Endodermal cell (in vitro differentiated cells): ENCODE data around the gene GPR63. TPM values are rescaled to one million over a fixed set of nuclear protein-coding genes. Genes with fewer than 3 reads are reported as not detected.

Experiments
- DNase-seq: peaks from one replicate; pipeline ENCODE4 v3.0.0-alpha.2; 2017
- H3K27ac ChIP-seq: 2 replicates; pipeline ENCODE4 v1.5.1; 2013; ENCODE audit warnings: mild to moderate bottlenecking, low read depth, low read length, moderate library complexity
- H3K27me3 ChIP-seq: 2 replicates; pipeline ENCODE4 v1.6.1; 2013; ENCODE audit warnings: mild to moderate bottlenecking, low read length, moderate library complexity; ENCODE audit not compliant: insufficient read depth, control insufficient read depth, poor library complexity, severe bottlenecking
- H3K36me3 ChIP-seq: 2 replicates; pipeline ENCODE4 v1.7.0; 2013; ENCODE audit warnings: mild to moderate bottlenecking, low read length, moderate library complexity; ENCODE audit not compliant: control insufficient read depth, insufficient read depth
- H3K4me1 ChIP-seq: one replicate; pipeline ENCODE4 v1.7.0; 2013; ENCODE audit warnings: low read length; ENCODE audit not compliant: control insufficient read depth, insufficient read depth
- H3K4me3 ChIP-seq: 2 replicates; pipeline ENCODE4 v1.5.1; 2013; ENCODE audit warnings: mild to moderate bottlenecking, low read length, moderate library complexity
- H3K9ac ChIP-seq: 2 replicates; pipeline ENCODE4 v1.6.1; 2013; ENCODE audit warnings: mild to moderate bottlenecking, low read length, moderate library complexity; ENCODE audit not compliant: poor library complexity, severe bottlenecking; ENCODE audit errors: extremely low read depth
- H3K9me3 ChIP-seq: 2 replicates; pipeline ENCODE4 v1.6.1; 2013; ENCODE audit warnings: mild to moderate bottlenecking, low read length, moderate library complexity; ENCODE audit not compliant: control insufficient read depth
- H3K27ac Mint-ChIP-seq: 2 replicates; pipeline ENCODE4 v1.8.0; 2020; ENCODE audit warnings: mixed read lengths
- H3K27me3 Mint-ChIP-seq: 2 replicates; pipeline ENCODE4 v1.8.0; 2021; ENCODE audit warnings: mild to moderate bottlenecking, mixed read lengths; ENCODE audit not compliant: insufficient read depth
- H3K36me3 Mint-ChIP-seq: 2 replicates; pipeline ENCODE4 v1.8.0; 2020; ENCODE audit warnings: low read depth, mixed read lengths
- H3K4me1 Mint-ChIP-seq: 2 replicates; pipeline ENCODE4 v1.8.0; 2020; ENCODE audit warnings: mixed read lengths
- H3K4me3 Mint-ChIP-seq: 2 replicates; pipeline ENCODE4 v1.8.0; 2020; ENCODE audit warnings: mild to moderate bottlenecking, moderate library complexity, mixed read lengths
- H3K9me3 Mint-ChIP-seq: 2 replicates; pipeline ENCODE4 v1.8.0; 2020; ENCODE audit warnings: mild to moderate bottlenecking, mixed read lengths
- CTCF ChIP-seq: fragments of 200-600 bp; sonication (generic); conservative IDR thresholded peaks from 2 replicates; pipeline ENCODE4 v1.5.0; 2021; ENCODE audit warnings: antibody characterized with exemption, mild to moderate bottlenecking
- WGBS, 2 experiments: methylation state at CpG; one replicate each; pipeline versions ENCODE4 v1.1.5 to v1.1.7; 2013; ENCODE audit warnings: missing lambda C conversion rate in 2 of 2, mixed read lengths in 1 of 2; ENCODE audit not compliant: insufficient coverage in 1 of 2, insufficient read length in 1 of 2; 5-methylcytosine and 5-hydroxymethylcytosine counted together
- total RNA-seq, 2 donors: library from RNA; stranded (reverse); fragmentation: NEBNext Ultra II Directional in 1 of 2; extraction: Animal tissue kit (Norgen Biotek cat#: 25700) in 1 of 2; gene quantifications; 2 replicates in 1 of 2; 3 replicates in 1 of 2; pipeline ENCODE4 v1.2.1, GENCODE V29; 2021

Gene GPR63
- total RNA-seq, 2 donors from 2014 or later: 4.8 to 8.5 TPM

GRCh38 chr6:96789871-96790270 lies 47.4 kb downstream of the GPR63 start:
- no peaks in the 10 kb centered on the region for H3K36me3 Mint-ChIP-seq
- no peak overlapping the region for H3K4me3 Mint-ChIP-seq
- no peaks in the 10 kb centered on the region for H3K9me3 Mint-ChIP-seq
- no peak overlapping the region for H3K27ac Mint-ChIP-seq
- no peaks in the 10 kb centered on the region for H3K27me3 Mint-ChIP-seq
- no peak overlapping the region for H3K27ac ChIP-seq
- no peak overlapping the region for H3K4me3 ChIP-seq
- no peaks in the 10 kb centered on the region for H3K36me3 ChIP-seq
- H3K4me1 ChIP-seq: peaks cover 2% of the 10 kb centered on the region
- no peaks in the 10 kb centered on the region for H3K27me3 ChIP-seq
- H3K9ac ChIP-seq: no peak overlapping the region
- TF ChIP-seq CTCF: no peak
- no peaks in the 10 kb centered on the region for H3K9me3 ChIP-seq
- WGBS, 2 experiments: 96 to 100% methylated on average over 1 to 3 of the region's 3 CpGs
- DNase-seq: no peak
- peaks cover 6% of the 10 kb centered on the region for H3K4me1 Mint-ChIP-seq

GRCh38 chr6:96787846-96788580 lies 49.3 kb downstream of the GPR63 start:
- Mint-ChIP-seq H3K4me1 (peaks cover 5% of the 10 kb centered on the region), H3K36me3 (no peaks in the 10 kb centered on the region), H3K4me3 (no peak overlapping the region), H3K9me3 (no peaks in the 10 kb centered on the region), H3K27ac (no peak overlapping the region), H3K27me3 (no peaks in the 10 kb centered on the region)
- Histone ChIP-seq H3K9me3 (no peaks in the 10 kb centered on the region), H3K27me3 (no peaks in the 10 kb centered on the region), H3K36me3 (no peaks in the 10 kb centered on the region), H3K9ac (no peak overlapping the region), H3K4me3 (no peak overlapping the region), H3K4me1 (no peaks in the 10 kb centered on the region), H3K27ac (no peak overlapping the region)
- 64 to 74% methylated on average over 8 to 9 of the region's 9 CpGs for WGBS, 2 experiments
- TF ChIP-seq CTCF: no peak
- no peak for DNase-seq

GRCh38 chr6:96786336-96786735 lies 50.9 kb downstream of the GPR63 start:
- no peak for DNase-seq
- no peak for TF ChIP-seq CTCF
- no peak overlapping the region for H3K4me3 ChIP-seq
- no peaks in the 10 kb centered on the region for H3K27me3 ChIP-seq
- H3K9ac ChIP-seq: no peak overlapping the region
- H3K4me3 Mint-ChIP-seq: no peak overlapping the region
- no peaks in the 10 kb centered on the region for H3K9me3 ChIP-seq
- H3K27me3 Mint-ChIP-seq: no peaks in the 10 kb centered on the region
- peaks cover 4% of the 10 kb centered on the region for H3K4me1 Mint-ChIP-seq
- H3K27ac ChIP-seq: no peak overlapping the region
- H3K36me3 ChIP-seq: no peaks in the 10 kb centered on the region
- no peak overlapping the region for H3K27ac Mint-ChIP-seq
- WGBS, 2 experiments: 89 to 97% methylated on average over 2 of the region's 2 CpGs
- no peaks in the 10 kb centered on the region for H3K36me3 Mint-ChIP-seq
- no peaks in the 10 kb centered on the region for H3K4me1 ChIP-seq
- H3K9me3 Mint-ChIP-seq: no peaks in the 10 kb centered on the region
